Choroid plexus epithelial cell (primary cell): ENCODE data around the gene ATP6AP2.

ENCODE experiments used
- DNase-seq: peaks from one replicate; pipeline ENCODE4 v3.0.0-alpha.2; 2010; ENCODE audit warnings: low read depth
- H3K4me3 ChIP-seq: 2 replicates; pipeline ENCODE4 v1.5.1; 2011; ENCODE audit warnings: low read depth, mild to moderate bottlenecking, control low read depth, low read length, moderate library complexity
- TF ChIP-seq, protein P1 (sequence below): conservative IDR thresholded peaks from 2 replicates; pipeline ENCODE4 v1.5.1; 2011; ENCODE audit warnings: low read depth, mild to moderate bottlenecking, control low read depth, inconsistent platforms, low read length, moderate library complexity

The ATP6AP2 gene

DNA sequence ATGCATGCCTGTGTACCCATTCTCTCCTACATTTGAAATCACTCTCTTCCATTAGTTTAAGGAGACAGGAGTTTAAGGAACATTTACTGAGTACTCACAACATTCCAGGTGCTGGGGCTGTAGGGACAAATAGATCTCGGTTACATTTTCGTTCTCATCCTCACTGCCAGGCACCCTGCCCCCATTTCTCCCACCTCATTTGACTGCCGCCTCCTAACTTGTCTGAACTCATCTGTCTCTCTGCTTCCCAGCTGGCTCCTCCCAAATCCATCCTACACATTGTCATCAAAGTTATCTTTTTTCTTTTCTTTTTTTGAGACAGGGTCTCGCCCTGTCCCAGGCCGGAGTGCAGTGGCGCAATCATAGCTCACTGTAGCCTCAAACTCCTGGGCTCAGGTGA lies 22.7 kb downstream of the ATP6AP2 start:
- DNase-seq: no peak
- TF ChIP-seq, protein P1, sequence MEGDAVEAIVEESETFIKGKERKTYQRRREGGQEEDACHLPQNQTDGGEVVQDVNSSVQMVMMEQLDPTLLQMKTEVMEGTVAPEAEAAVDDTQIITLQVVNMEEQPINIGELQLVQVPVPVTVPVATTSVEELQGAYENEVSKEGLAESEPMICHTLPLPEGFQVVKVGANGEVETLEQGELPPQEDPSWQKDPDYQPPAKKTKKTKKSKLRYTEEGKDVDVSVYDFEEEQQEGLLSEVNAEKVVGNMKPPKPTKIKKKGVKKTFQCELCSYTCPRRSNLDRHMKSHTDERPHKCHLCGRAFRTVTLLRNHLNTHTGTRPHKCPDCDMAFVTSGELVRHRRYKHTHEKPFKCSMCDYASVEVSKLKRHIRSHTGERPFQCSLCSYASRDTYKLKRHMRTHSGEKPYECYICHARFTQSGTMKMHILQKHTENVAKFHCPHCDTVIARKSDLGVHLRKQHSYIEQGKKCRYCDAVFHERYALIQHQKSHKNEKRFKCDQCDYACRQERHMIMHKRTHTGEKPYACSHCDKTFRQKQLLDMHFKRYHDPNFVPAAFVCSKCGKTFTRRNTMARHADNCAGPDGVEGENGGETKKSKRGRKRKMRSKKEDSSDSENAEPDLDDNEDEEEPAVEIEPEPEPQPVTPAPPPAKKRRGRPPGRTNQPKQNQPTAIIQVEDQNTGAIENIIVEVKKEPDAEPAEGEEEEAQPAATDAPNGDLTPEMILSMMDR: no peak
- no peak overlapping the region for H3K4me3 ChIP-seq

DNA sequence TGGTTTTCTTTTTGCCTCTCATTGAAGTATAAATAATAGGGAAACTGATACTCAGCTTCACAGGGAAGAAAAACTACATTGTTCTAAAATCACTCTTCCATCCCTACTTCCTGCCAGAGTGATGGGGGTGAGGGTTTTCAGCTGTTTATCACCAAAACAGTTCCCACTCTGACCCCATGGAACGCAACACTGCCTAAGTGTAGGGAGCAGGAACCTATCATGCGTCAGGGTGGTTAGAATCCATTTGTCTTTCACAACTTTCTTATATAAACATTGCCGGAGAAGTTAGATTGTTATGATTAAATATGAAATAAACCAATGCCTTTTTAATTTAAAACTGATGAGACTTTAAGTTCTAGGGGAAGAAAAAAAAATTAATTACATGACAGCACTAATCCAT lies 26.6 kb downstream of the ATP6AP2 start:
- H3K4me3 ChIP-seq: no peak overlapping the region
- peak; percentile 18 for DNase-seq
- TF ChIP-seq, protein P1: no peak

DNA sequence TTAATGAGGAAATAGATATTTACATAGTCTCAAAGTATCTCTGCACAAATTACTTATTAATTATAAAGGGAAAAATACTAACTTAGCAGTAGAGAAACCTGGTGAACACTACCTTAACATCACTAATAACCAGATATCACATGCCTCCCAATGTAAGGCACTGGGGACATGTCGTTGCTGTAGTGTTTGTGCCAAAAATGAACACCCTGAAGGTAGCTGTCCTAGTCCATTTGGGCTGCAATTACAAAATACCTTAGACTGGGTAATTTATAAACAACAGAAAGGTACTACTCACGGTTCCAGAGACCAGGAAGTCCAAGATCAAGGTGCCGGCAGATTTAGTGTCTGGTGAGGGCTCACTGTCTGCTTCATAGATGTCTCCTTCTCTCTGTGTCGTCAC lies 31.7 kb downstream of the ATP6AP2 start:
- DNase-seq: no peak
- no peak overlapping the region for H3K4me3 ChIP-seq
- TF ChIP-seq, protein P1: no peak

DNA sequence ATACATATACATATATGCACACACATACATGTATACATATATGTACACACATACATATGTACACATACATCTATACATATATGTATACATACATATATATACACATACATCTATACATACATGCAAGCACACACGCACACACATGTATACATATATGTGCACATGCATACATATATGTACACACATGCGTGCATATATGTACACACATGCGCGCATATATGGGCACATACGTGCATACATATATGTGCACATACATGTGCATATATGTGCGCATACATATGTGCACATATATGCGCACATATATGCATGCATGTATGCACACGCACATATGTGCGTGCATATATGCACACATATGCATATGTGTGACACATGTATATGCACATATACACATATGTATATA lies 35.2 kb downstream of the ATP6AP2 start:
- TF ChIP-seq, protein P1: no peak
- H3K4me3 ChIP-seq: no peak overlapping the region
- no peak for DNase-seq

DNA sequence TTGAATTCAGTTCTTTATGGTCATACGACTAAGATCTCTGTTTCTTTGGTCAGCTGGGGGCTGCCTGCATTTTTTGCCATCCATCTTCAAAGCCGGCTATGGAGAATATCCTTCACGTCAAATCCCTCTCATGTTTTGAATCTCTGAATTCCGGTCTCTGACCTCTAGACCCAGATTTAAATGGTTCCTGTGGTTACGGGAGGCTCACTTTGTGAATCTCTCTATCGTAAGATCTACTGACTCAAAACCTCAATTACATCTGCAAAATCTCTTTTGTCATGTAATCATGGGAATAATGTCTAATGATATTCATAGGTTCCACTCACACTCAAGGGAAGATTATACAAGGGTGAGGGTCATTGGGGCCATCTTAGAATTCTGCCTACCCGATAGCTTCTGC lies 36.8 kb downstream of the ATP6AP2 start:
- TF ChIP-seq, protein P1: no peak
- DNase-seq: no peak
- H3K4me3 ChIP-seq: no peak overlapping the region

- no peak overlapping the region for H3K4me3 ChIP-seq
- TF ChIP-seq, protein P1: no peak
- DNase-seq: no peak
These were observed 41.8 kb downstream of the ATP6AP2 start for GRCh38 chrX:40622479-40623138.

GRCh38 chrX:40623139-40623536 lies 42.4 kb downstream of the ATP6AP2 start, which contains the start of gene MPC1L:
Gene MPC1L, plus strand, starts transcription at chrX:40623428. Its CDS starts 138 bp downstream, at chrX:40623566.
- no peak within 1 kb of the TSS for H3K4me3 ChIP-seq
- DNase-seq: no peak
- TF ChIP-seq, protein P1: no peak
